Smooth muscle cell (in vitro differentiated cells): ENCODE measurements around the gene KDM6A. TPM values are rescaled to one million over a fixed set of nuclear protein-coding genes. Genes with fewer than 3 reads are reported as not detected.

Experiments
- DNase-seq: peaks from one replicate; lab custom pipeline; 2025; ENCODE audit not compliant: unreplicated experiment; lab: John Stamatoyannopoulos, UW
- H2AFZ ChIP-seq: fragments of 200-600 bp; sonication (generic); 2 replicates; pipeline ENCODE4 v1.6.0; 2016; ENCODE audit warnings: antibody characterized with exemption, low read depth, mild to moderate bottlenecking
- H3F3A ChIP-seq: fragments of 200-600 bp; sonication (generic); 2 replicates; pipeline ENCODE4 v1.6.0; 2017; ENCODE audit warnings: antibody characterized with exemption, low read depth
- H3K27ac ChIP-seq: fragments of 200-600 bp; sonication (generic); 2 replicates; pipeline ENCODE4 v1.5.1; 2016; ENCODE audit warnings: low read depth, mild to moderate bottlenecking
- H3K27me3 ChIP-seq: fragments of 200-600 bp; sonication (generic); 2 replicates; pipeline ENCODE4 v1.6.1; 2016; ENCODE audit warnings: low read depth, mild to moderate bottlenecking
- H3K36me3 ChIP-seq: fragments of 200-600 bp; sonication (generic); 2 replicates; pipeline ENCODE4 v1.5.1; 2016; ENCODE audit warnings: low read depth
- H3K4me1 ChIP-seq: fragments of 200-600 bp; sonication (generic); 2 replicates; pipeline ENCODE4 v1.5.1; 2016; ENCODE audit warnings: low read depth
- H3K4me2 ChIP-seq: fragments of 200-600 bp; sonication (generic); 2 replicates; pipeline ENCODE4 v1.6.0; 2016; ENCODE audit warnings: mild to moderate bottlenecking
- H3K4me3 ChIP-seq: fragments of 200-600 bp; sonication (generic); 2 replicates; pipeline ENCODE4 v1.5.1; 2016; ENCODE audit warnings: mild to moderate bottlenecking
- H3K79me2 ChIP-seq: fragments of 200-600 bp; sonication (generic); 2 replicates; pipeline ENCODE4 v1.6.0; 2016; ENCODE audit warnings: low read depth, mild to moderate bottlenecking
- H3K9ac ChIP-seq: fragments of 200-600 bp; sonication (generic); 2 replicates; pipeline ENCODE4 v1.6.0; 2016; ENCODE audit warnings: low read depth
- H3K9me3 ChIP-seq: fragments of 200-600 bp; sonication (generic); replicated peaks from 2 replicates; pipeline ENCODE4 v1.5.1; 2016; ENCODE audit warnings: low read depth
- H4K20me1 ChIP-seq: fragments of 200-600 bp; sonication (generic); 2 replicates; pipeline ENCODE4 v1.6.0; 2016; ENCODE audit warnings: low read depth
- CTCF ChIP-seq: fragments of 200-600 bp; sonication (generic); IDR thresholded peaks from 2 replicates; pipeline ENCODE4 v1.5.1; 2017; ENCODE audit warnings: borderline replicate concordance, mild to moderate bottlenecking, antibody characterized with exemption; ENCODE audit not compliant: insufficient read depth, poor library complexity, severe bottlenecking
- WGBS: methylation state at CpG from one replicate; pipeline ENCODE4 v1.1.7; 2016; ENCODE audit warnings: low lambda C conversion rate; 5-methylcytosine and 5-hydroxymethylcytosine counted together
- polyA plus RNA-seq: library from polyadenylated mRNA; unstranded; fragments of >200 nt; fragmentation: Nextera tagmentation; extraction: Ambion mirVana; gene quantifications from 2 replicates; pipeline ENCODE4 v1.2.1, GENCODE V29; 2016
- total RNA-seq: library from RNA; depleted of rRNA; stranded (reverse); fragments of >200 nt; gene quantifications from 2 replicates; pipeline ENCODE4 v1.2.3, GENCODE V29; 2014

Gene KDM6A
- total and polyA plus RNA-seq, 2 experiments from 2014 or later, result 9.6 to 28.1 TPM

- H3F3A ChIP-seq, result no peaks in the 10 kb centered on the region
- DNase-seq, result no peak
- no peak for TF ChIP-seq CTCF
- H3K9me3 ChIP-seq, result no peaks in the 10 kb centered on the region
- peaks cover 69% of the 10 kb centered on the region for H4K20me1 ChIP-seq
- H3K27ac ChIP-seq, result peak overlapping the region; percentile 75
- H3K79me2 ChIP-seq, result peaks cover 92% of the 10 kb centered on the region
- no peak overlapping the region for H3K4me3 ChIP-seq
- no peak overlapping the region for H3K4me2 ChIP-seq
- 43% methylated on average over 4 of the region's 4 CpGs for WGBS
- no peak overlapping the region for H3K9ac ChIP-seq
- H2AFZ ChIP-seq, result no peak overlapping the region
- no peaks in the 10 kb centered on the region for H3K36me3 ChIP-seq
- H3K27me3 ChIP-seq, result no peaks in the 10 kb centered on the region
- peaks cover 14% of the 10 kb centered on the region for H3K4me1 ChIP-seq
Observed at GRCh38 chrX:44903107-44903506, 30.1 kb downstream of the KDM6A start.

GRCh38 chrX:44903830-44904530, 31.0 kb downstream of the KDM6A start:
- TF ChIP-seq CTCF, result no peak
- H3K4me2 ChIP-seq, result peak overlapping the region; percentile 26
- peaks cover 93% of the 10 kb centered on the region for H3K79me2 ChIP-seq
- no peak overlapping the region for H3K9ac ChIP-seq
- DNase-seq, result no peak
- no peaks in the 10 kb centered on the region for H3F3A ChIP-seq
- H2AFZ ChIP-seq, result no peak overlapping the region
- H3K4me3 ChIP-seq, result no peak overlapping the region
- no peaks in the 10 kb centered on the region for H3K36me3 ChIP-seq
- H3K9me3 ChIP-seq, result no peaks in the 10 kb centered on the region
- WGBS, result 61% methylated on average over 4 of the region's 4 CpGs
- peaks cover 14% of the 10 kb centered on the region for H3K4me1 ChIP-seq
- H3K27me3 ChIP-seq, result no peaks in the 10 kb centered on the region
- H4K20me1 ChIP-seq, result peaks cover 69% of the 10 kb centered on the region
- peak overlapping the region; percentile 75 for H3K27ac ChIP-seq

GRCh38 chrX:44904542-44905115, 31.6 kb downstream of the KDM6A start:
- Histone ChIP-seq H4K20me1 (peaks cover 62% of the 10 kb centered on the region), H3K9ac (no peak overlapping the region), H3K27ac (peak overlapping the region; percentile 75), H3K27me3 (no peaks in the 10 kb centered on the region), H3K4me1 (peaks cover 9% of the 10 kb centered on the region), H3K4me2 (peak overlapping the region; percentile 26), H2AFZ (no peak overlapping the region), H3K36me3 (no peaks in the 10 kb centered on the region), H3K4me3 (no peak overlapping the region), H3F3A (no peaks in the 10 kb centered on the region), H3K9me3 (no peaks in the 10 kb centered on the region), H3K79me2 (peaks cover 95% of the 10 kb centered on the region)
- no peak for TF ChIP-seq CTCF
- DNase-seq, result no peak
- 53% methylated on average over 4 of the region's 4 CpGs for WGBS
